Measurements from ENCODE around the gene ILF3. TPM values are rescaled to one million over a fixed set of nuclear protein-coding genes. Genes with fewer than 3 reads are reported as not detected.

ILF3 gene
- total RNA-seq (2022; extraction: Qiagen RNA extraction) = 155 to 172 TPM (median 168 TPM) in 5 replicates

DNA sequence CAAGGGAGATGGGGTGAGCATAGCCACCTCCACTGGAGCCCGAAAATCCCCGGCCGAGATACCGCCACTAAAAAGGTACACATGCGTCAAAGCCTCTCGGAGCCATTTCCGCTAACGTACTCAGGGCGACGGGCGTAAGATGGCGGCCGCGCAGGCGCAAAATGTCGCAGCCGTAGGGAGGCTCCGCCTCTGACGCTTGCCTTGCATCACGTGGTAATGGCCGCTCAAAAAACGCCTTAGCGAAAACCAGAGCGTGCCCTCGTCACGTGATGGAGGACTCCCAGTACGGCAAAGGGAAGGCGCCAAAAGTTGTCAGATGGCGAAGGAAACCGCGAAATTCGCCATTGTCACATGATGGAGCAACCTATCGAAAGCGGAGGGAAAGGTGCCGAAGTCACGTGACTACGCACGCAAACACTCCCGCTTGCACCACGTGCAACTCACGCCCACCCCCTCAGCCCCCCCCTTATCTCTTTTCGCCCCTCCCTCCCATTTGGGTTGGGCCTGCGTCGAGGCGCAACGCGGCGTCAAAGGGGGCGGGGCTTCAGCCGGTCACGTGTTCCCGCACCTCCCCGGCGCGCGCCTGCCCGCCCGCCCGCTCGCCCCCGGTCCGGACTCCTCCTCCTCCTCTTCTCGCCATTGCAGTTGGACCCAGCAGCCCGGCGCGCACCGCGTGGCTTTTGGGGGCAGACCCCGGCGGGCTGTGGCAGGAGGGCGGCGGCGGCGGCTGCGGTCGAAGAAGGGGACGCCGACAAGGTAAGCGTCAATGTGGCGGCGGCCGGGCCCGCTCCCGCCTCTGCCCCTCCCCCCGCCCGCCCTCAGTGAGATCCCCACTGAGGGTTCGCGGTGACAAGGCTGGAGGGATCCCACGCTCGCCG, at the start of gene ILF3:
Gene ILF3, plus strand, starts transcription at position 615 of the 878 bp plus-strand sequence. CDS start 16,260 bp downstream, outside the sequence.

GRCh38 chr19:10625003-10625761, 29.0 kb upstream of the ILF3 start, which contains the start of gene SLC44A2:
Gene SLC44A2, plus strand, starts transcription at chr19:10625553. Its CDS starts 81 bp downstream, at chr19:10625634.

DNA sequence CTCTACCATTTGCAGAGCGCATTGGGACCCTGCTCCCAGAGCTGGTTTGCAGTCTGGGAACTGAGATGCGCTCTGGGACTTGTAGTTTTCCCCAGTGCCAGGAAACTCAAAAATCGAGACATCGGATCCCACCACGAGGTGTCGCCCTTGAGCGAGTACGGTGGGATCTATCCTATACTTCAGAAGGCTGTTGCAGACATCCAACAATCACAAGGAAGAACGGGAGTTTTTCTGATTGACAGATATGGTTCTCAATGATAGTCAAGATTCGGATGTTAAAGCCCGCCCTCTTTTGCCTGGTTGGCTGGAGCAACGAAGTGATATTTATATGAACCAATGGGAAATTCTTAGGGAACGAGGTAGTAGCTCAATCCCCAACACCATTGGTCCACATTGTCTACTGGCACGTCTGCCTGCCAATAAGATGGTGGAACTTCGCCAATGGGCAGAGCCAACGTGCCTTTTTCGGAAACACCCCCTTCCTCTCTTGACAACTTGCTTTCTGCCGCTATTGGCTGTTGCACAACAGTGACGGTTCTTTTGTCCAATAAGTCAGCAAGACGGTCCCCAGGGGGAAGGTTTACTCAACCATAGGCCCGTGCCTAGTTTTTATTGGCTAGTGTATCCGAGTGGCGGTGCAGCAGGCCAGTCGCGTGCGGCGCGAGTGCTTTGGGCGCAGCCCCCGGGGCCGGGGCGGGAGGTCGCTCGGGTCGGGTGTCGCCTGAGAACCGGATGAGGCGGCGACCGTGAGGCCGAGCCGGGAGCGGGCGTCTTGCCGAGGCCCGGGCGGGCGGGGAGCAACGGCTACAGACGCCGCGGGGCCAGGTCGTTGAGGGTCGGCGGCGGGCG, 63.4 kb downstream of the ILF3 start, which contains the start of gene DNM2:
Gene DNM2, plus strand, starts transcription at position 724 of the 849 bp plus-strand sequence. CDS start 164 bp downstream, outside the sequence.

Other genes with a start within 250 kb of the ILF3 start
- gene PDE4A, start 233.8 kb upstream of the ILF3 start, total RNA-seq (2022; extraction: Qiagen RNA extraction) = 3.5 to 4.7 TPM (median 4.3 TPM) in 5 replicates
- 47.6 to 59.3 TPM (median 55.4 TPM) in 5 replicates for gene KEAP1, start 151.0 kb upstream of the ILF3 start, total RNA-seq (2022; extraction: Qiagen RNA extraction)
- gene S1PR5, start 136.9 kb upstream of the ILF3 start, total RNA-seq (2022; extraction: Qiagen RNA extraction) = 1.2 to 2.0 TPM (median 1.5 TPM) in 5 replicates
- 15.2 to 25.8 TPM (median 20.7 TPM) in 5 replicates for gene ATG4D, start 110.4 kb upstream of the ILF3 start, total RNA-seq (2022; extraction: Qiagen RNA extraction)
- 13.9 to 16.6 TPM (median 16.0 TPM) in 5 replicates for gene KRI1, start 88.3 kb upstream of the ILF3 start, total RNA-seq (2022; extraction: Qiagen RNA extraction)
- gene CDKN2D, start 85.4 kb upstream of the ILF3 start, total RNA-seq (2022; extraction: Qiagen RNA extraction) = 4.9 to 7.5 TPM (median 6.7 TPM) in 5 replicates
- gene AP1M2, start 67.0 kb upstream of the ILF3 start, total RNA-seq (2022; extraction: Qiagen RNA extraction) = 26.8 to 54.6 TPM (median 42.7 TPM) in 5 replicates
- 6.8 to 8.0 TPM (median 7.3 TPM) in 5 replicates for gene SLC44A2, start 28.8 kb upstream of the ILF3 start, total RNA-seq (2022; extraction: Qiagen RNA extraction)
- 30.8 to 38.5 TPM (median 33.6 TPM) in 5 replicates for gene QTRT1, start 47.1 kb downstream of the ILF3 start, total RNA-seq (2022; extraction: Qiagen RNA extraction)
- gene DNM2, start 63.7 kb downstream of the ILF3 start, total RNA-seq (2022; extraction: Qiagen RNA extraction) = 45.3 to 56.4 TPM (median 55.6 TPM) in 5 replicates
- 22.2 to 31.8 TPM (median 30.5 TPM) in 5 replicates for gene TMED1, start 181.9 kb downstream of the ILF3 start, total RNA-seq (2022; extraction: Qiagen RNA extraction)
- gene C19orf38, start 194.1 kb downstream of the ILF3 start, total RNA-seq (2022; extraction: Qiagen RNA extraction) = 0.14 to 0.30 TPM (median 0.15 TPM) in 3 of 5 replicates, not detected in the others
- 36.1 to 49.9 TPM (median 45.7 TPM) in 5 replicates for gene CARM1, start 217.2 kb downstream of the ILF3 start, total RNA-seq (2022; extraction: Qiagen RNA extraction)